ENCODE measurements around the gene EGFL7. TPM values are rescaled to one million over a fixed set of nuclear protein-coding genes. Genes with fewer than 3 reads are reported as not detected.

Gene EGFL7
- total and polyA plus RNA-seq, 7 donors = 34.7 to 73.4 (median 48.6) TPM

DNA sequence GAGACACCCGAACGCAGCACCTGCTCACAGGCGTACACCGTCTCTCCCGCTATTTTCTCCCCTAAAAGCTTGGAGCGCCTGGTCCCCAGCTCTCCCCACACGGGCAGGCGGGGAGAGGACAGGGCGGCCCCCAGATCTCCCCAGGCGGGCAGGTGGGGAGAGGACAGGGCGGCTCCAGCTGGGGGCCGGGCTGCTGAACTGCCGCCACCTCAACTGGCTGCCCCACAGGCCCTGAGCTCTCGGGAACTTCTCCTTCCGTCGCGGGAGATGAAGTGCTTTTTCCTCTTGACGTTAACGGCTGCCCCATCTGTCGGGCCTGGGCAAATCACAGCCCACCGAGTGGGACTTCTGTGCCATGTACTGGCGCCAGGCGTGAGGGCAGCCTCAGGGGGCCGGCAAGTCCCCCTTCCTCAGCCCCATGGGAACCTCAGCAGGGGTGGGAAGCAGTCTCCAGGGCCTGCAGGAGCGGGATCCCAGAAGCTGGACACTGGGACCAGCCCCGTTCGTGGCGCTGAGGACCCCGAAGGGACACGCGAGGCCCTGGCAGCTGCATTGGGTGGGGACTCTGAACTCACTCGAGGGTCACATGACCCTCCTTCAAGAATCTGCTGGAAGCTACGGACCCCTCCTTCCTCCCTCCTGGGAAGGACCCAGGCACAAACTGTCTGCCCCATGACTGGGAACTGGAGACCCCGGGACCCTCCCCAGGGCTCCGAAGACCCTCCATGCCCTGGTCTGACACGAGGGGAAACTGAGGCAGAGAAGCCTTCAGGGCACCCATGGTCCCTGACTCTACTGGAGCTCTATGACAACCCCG is 5.7 kb upstream of the EGFL7 start:
- peak overlapping the region; percentile 70 for H3K4me3 ChIP-seq
- ATAC-seq = peak in 1 of 4 donors; percentile 18
- no peaks in the 10 kb centered on the region for H3K9me3 ChIP-seq
- peak; percentile 18 to 60 for DNase-seq
- peak overlapping the region; percentile 76 for H3K27ac ChIP-seq
- no peak for TF ChIP-seq CTCF (IDR thresholded peaks at IDR 0.05)
- H3K4me1 ChIP-seq = no peaks in the 10 kb centered on the region
- H3K27me3 ChIP-seq (ENCODE audit: insufficient read depth in 3 of 3, low read length in 2 of 3) = peaks cover 0 to 46% (median 3%) of the 10 kb centered on the region in 3 donors
- 39 to 42% (median 41%) methylated on average over 30 to 37 of the region's 37 CpGs for WGBS, 3 donors
- no peaks in the 10 kb centered on the region for H3K36me3 ChIP-seq (ENCODE audit: insufficient read depth in 1 of 2, low read depth in 1 of 2)
- intact Hi-C loops (cut with DNase I) = no loop called here

DNA sequence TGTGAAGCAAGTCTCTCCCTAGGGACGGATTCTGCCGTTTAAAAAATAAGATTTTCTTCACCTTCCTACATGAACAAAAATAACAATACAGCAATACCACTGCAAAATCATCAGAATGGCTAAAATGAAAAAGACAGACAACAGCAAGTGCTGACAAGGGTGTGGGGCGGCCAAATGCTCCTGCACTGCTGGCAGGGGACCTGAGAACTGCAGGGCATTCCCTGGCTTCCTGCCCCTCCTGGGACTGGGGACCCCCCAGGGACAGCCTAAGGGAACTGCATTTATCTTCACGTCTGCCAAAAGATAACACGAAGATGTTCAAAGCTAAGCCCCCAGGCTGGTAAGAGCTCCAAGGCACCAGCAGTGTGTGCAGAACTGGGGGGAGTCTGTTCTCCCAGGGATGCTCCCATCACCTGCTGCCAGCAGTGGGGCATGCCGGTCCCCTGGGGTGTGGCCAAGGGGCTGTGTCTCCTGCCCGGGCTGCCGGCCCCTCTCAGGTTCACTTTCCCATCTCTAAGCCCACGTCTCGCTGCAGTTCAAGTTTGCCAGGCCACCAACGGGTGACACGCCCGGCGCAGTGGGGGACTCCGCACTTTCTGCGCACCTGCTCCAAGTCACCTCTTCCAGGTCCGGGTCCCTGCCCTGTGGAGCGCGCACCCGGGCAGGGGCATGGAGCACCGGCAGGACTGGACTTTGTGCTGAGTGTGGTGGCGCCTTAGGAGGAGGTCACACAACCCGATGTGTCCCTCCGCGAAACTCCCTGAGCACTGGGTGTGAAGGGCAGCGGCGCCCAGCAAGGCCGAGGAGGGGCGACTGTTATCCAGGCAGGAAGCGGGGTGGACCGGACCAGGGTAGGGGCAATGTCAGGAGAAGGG is 4.5 kb upstream of the EGFL7 start:
- Histone ChIP-seq H3K27ac (peak overlapping the region; percentile 76), H3K9me3 (no peaks in the 10 kb centered on the region), H3K36me3 (ENCODE audit: insufficient read depth in 1 of 2, low read depth in 1 of 2) (no peaks in the 10 kb centered on the region), H3K4me3 (peak overlapping the region; percentile 70), H3K4me1 (no peaks in the 10 kb centered on the region), H3K27me3 (ENCODE audit: insufficient read depth in 3 of 3, low read length in 2 of 3) (peaks cover 0 to 49% (median 3%) of the 10 kb centered on the region in 3 donors)
- DNase-seq (peak in 1 of 2 donors; percentile 14), ATAC-seq (no peak)
- no peak for TF ChIP-seq CTCF (IDR thresholded peaks at IDR 0.05)
- intact Hi-C loops (cut with DNase I) = no loop called here
- 55 to 73% (median 61%) methylated on average over 30 to 31 of the region's 31 CpGs for WGBS, 3 donors

GRCh38 chr9:136658849-136659535 is 3.7 kb upstream of the EGFL7 start:
- Histone ChIP-seq H3K4me1 (no peaks in the 10 kb centered on the region), H3K27ac (peak overlapping the region; percentile 76), H3K4me3 (peak overlapping the region; percentile 70), H3K36me3 (ENCODE audit: insufficient read depth in 1 of 2, low read depth in 1 of 2) (no peaks in the 10 kb centered on the region), H3K9me3 (no peaks in the 10 kb centered on the region), H3K27me3 (ENCODE audit: insufficient read depth in 3 of 3, low read length in 2 of 3) (peaks cover 0 to 53% (median 3%) of the 10 kb centered on the region in 3 donors)
- WGBS, 3 donors = 48 to 56% (median 49%) methylated on average over 35 to 37 of the region's 37 CpGs
- intact Hi-C loops (cut with DNase I) = no loop called here
- TF ChIP-seq CTCF (IDR thresholded peaks at IDR 0.05) = no peak
- ATAC-seq (no peak), DNase-seq (no peak)

- Histone ChIP-seq H3K27ac (peak overlapping the region; percentile 76), H3K36me3 (ENCODE audit: insufficient read depth in 1 of 2, low read depth in 1 of 2) (no peaks in the 10 kb centered on the region), H3K27me3 (ENCODE audit: insufficient read depth in 3 of 3, low read length in 2 of 3) (peaks cover 0 to 59% (median 3%) of the 10 kb centered on the region in 3 donors), H3K4me3 (peak overlapping the region; percentile 70), H3K9me3 (no peaks in the 10 kb centered on the region), H3K4me1 (no peaks in the 10 kb centered on the region)
- ATAC-seq (no peak), DNase-seq (peak in 1 of 2 donors; percentile 53)
- WGBS, 3 donors = 66 to 75% (median 71%) methylated on average over 17 to 21 of the region's 21 CpGs
- intact Hi-C loops (cut with DNase I) = no loop called here
- no peak for TF ChIP-seq CTCF (IDR thresholded peaks at IDR 0.05)
Observed at GRCh38 chr9:136659861-136660784, 2.6 kb upstream of the EGFL7 start.
